Ishikawa (cell line): ENCODE measurements around the gene PSMA7.

Source experiments
- CEBPB ChIP-seq: IDR thresholded peaks from 2 replicates; pipeline ENCODE4 v1.6.1; 2012
- EP300 ChIP-seq: IDR thresholded peaks from 2 replicates; pipeline ENCODE4 v1.6.1; 2012; ENCODE audit warnings: borderline replicate concordance

DNA sequence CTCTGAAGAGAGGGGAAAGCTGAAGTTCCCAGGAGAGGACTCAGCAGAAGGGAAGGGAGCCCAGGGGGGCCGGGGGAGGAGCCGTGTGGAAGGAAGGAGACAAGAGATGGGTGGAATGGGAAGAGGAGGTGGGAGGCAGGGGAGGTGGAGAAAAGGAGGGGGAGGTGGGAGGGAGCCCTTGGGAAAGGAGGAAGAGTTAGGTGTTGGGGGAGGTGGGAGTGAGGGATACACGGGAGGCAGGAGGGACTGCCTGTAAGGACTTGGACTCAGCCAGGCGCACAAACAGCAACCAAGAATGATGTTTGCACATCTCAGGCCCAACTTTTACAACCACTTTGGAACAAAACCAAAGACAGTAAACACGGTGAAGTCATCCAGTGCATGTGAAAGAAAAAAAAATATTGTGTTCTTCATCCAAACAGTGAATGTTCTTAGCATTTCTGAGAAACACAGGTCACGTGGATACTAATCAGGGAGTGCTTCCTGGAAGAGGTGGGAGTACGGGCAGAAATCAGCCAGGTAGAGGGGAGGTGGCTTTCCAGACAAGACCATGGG is 38.3 kb downstream of the PSMA7 start:
- TF ChIP-seq CEBPB (no peak), EP300 (no peak)
